ENCODE data around the gene DOCK2. TPM values are rescaled to one million over a fixed set of nuclear protein-coding genes. Genes with fewer than 3 reads are reported as not detected.

DOCK2 gene
- total RNA-seq, 1 donor from 2014 or later = 108 TPM

- TF ChIP-seq CTCF (IDR thresholded peaks at IDR 0.05) = no peak
- ATAC-seq (no peak), DNase-seq (no peak)
- intact Hi-C loops (cut with DNase I) = no loop called here
- Histone ChIP-seq H3K9me3 (no peaks in the 10 kb centered on the region), H3K27me3 (ENCODE audit: low read depth) (no peaks in the 10 kb centered on the region), H3K36me3 (peaks cover 48% of the 10 kb centered on the region), H3K4me3 (no peak overlapping the region), H3K4me1 (no peaks in the 10 kb centered on the region), H3K27ac (no peak overlapping the region)
Observed at GRCh38 chr5:169702693-169703481, 65.8 kb downstream of the DOCK2 start.

- H3K9me3 ChIP-seq = no peaks in the 10 kb centered on the region
- H3K36me3 ChIP-seq = peaks cover 40% of the 10 kb centered on the region
- H3K27me3 ChIP-seq (ENCODE audit: low read depth) = no peaks in the 10 kb centered on the region
- no peak for TF ChIP-seq CTCF (IDR thresholded peaks at IDR 0.05)
- intact Hi-C loops (cut with DNase I) = no loop called here
- no peaks in the 10 kb centered on the region for H3K4me1 ChIP-seq
- no peak for DNase-seq
- no peak for ATAC-seq
- H3K27ac ChIP-seq = no peak overlapping the region
- H3K4me3 ChIP-seq = no peak overlapping the region
Observed at GRCh38 chr5:169703813-169704212, 66.7 kb downstream of the DOCK2 start.

GRCh38 chr5:169705322-169705721, 68.2 kb downstream of the DOCK2 start:
- Histone ChIP-seq H3K27me3 (ENCODE audit: low read depth) (no peaks in the 10 kb centered on the region), H3K4me1 (no peaks in the 10 kb centered on the region), H3K9me3 (no peaks in the 10 kb centered on the region), H3K27ac (no peak overlapping the region), H3K36me3 (peaks cover 29% of the 10 kb centered on the region), H3K4me3 (no peak overlapping the region)
- ATAC-seq = no peak
- intact Hi-C loops (cut with DNase I) = no loop called here
- DNase-seq = no peak
- TF ChIP-seq CTCF (IDR thresholded peaks at IDR 0.05) = no peak

- Histone ChIP-seq H3K36me3 (peaks cover 27% of the 10 kb centered on the region), H3K27me3 (ENCODE audit: low read depth) (no peaks in the 10 kb centered on the region), H3K4me3 (no peak overlapping the region), H3K4me1 (no peaks in the 10 kb centered on the region), H3K9me3 (no peaks in the 10 kb centered on the region), H3K27ac (no peak overlapping the region)
- intact Hi-C loops (cut with DNase I) = no loop called here
- ATAC-seq (no peak), DNase-seq (no peak)
- no peak for TF ChIP-seq CTCF (IDR thresholded peaks at IDR 0.05)
Observed at GRCh38 chr5:169706071-169706470, 69.0 kb downstream of the DOCK2 start.

GRCh38 chr5:169706758-169707450, 69.8 kb downstream of the DOCK2 start:
- no peaks in the 10 kb centered on the region for H3K4me1 ChIP-seq
- H3K27ac ChIP-seq = no peak overlapping the region
- intact Hi-C loops (cut with DNase I) = no loop called here
- no peaks in the 10 kb centered on the region for H3K27me3 ChIP-seq (ENCODE audit: low read depth)
- DNase-seq (no peak), ATAC-seq (no peak)
- TF ChIP-seq CTCF (IDR thresholded peaks at IDR 0.05) = no peak
- H3K4me3 ChIP-seq = no peak overlapping the region
- H3K9me3 ChIP-seq = no peaks in the 10 kb centered on the region
- peaks cover 24% of the 10 kb centered on the region for H3K36me3 ChIP-seq
